OCI-LY1 (cell line): Measurements from ENCODE around the gene CTNNBL1.

ENCODE experiments used
- CTCF ChIP-seq: fragments of 200-600 bp; sonication (generic), shearing (Covaris generic); IDR thresholded peaks from 2 replicates; pipeline ENCODE4 v1.5.1; 2017; ENCODE audit warnings: mild to moderate bottlenecking, antibody characterized with exemption, low read length, moderate library complexity, mixed read lengths
- EZH2 ChIP-seq: fragments of 200-600 bp; sonication (generic), shearing (Covaris generic); IDR thresholded peaks from 2 replicates; pipeline ENCODE4 v1.8.0; 2017; ENCODE audit warnings: borderline replicate concordance, mixed run types, mild to moderate bottlenecking, antibody characterized with exemption, low read length, moderate library complexity, mixed read lengths

GRCh38 chr20:37796733-37797132 lies 102.9 kb downstream of the CTNNBL1 start:
- TF ChIP-seq CTCF (no peak), EZH2 (no peak)
